ENCODE results near the gene LIMD2. TPM values are rescaled to one million over a fixed set of nuclear protein-coding genes. Genes with fewer than 3 reads are reported as not detected.

LIMD2 gene
- total RNA-seq, 1 experiment from 2014 or later = 93.5 TPM

- Histone ChIP-seq H3K27ac (ENCODE audit: insufficient read length, low read depth, low read length) (no peak overlapping the region), H2BK5ac (ENCODE audit: insufficient read length, low read length) (no peak overlapping the region), H4K20me1 (ENCODE audit: control insufficient read depth, insufficient read depth, insufficient read length) (no peaks in the 10 kb centered on the region), H3T11ph (ENCODE audit: low read length) (no peak overlapping the region), H2BK20ac (ENCODE audit: low read depth, low read length, poor library complexity, severe bottlenecking) (no peak overlapping the region), H4K5ac (ENCODE audit: insufficient read length, low read depth, low read length) (no peak overlapping the region), H3K56ac (ENCODE audit: insufficient read length, low read depth, low read length) (no peak overlapping the region), H4K8ac (replicated peaks; ENCODE audit: insufficient read length, low read depth, low read length) (no peak overlapping the region), H3K4me1 (ENCODE audit: insufficient read depth, low read length) (no peaks in the 10 kb centered on the region; the same call in 1 of the 2 replicates), H3K18ac (ENCODE audit: insufficient read length, low read depth, low read length) (no peak overlapping the region), H3K4ac (ENCODE audit: low read depth, low read length) (no peak overlapping the region), H2BK15ac (ENCODE audit: low read depth, low read length) (no peak overlapping the region), H2BK120ac (ENCODE audit: low read depth, low read length, poor library complexity, severe bottlenecking) (no peak overlapping the region), H4K91ac (ENCODE audit: insufficient read length, low read depth, low read length) (no peak overlapping the region), H3K23me2 (ENCODE audit: insufficient read length, low read depth, low read length, poor library complexity, severe bottlenecking) (peaks cover 15% of the 10 kb centered on the region), H2AFZ (ENCODE audit: low read length) (no peak overlapping the region), H3K9me3 (ENCODE audit: control insufficient read depth, low read depth, low read length) (no peaks in the 10 kb centered on the region), H3K23ac (ENCODE audit: insufficient read length, low read depth, low read length) (no peak overlapping the region), H3K9ac (ENCODE audit: extremely low read depth, insufficient read length, low read length) (no peak overlapping the region), H3K14ac (ENCODE audit: insufficient read depth, low read length) (no peak overlapping the region), H2BK12ac (ENCODE audit: insufficient read length, low read depth, low read length) (no peak overlapping the region), H3K79me1 (ENCODE audit: insufficient read depth, low read depth, low read length, poor library complexity, severe bottlenecking) (no peaks in the 10 kb centered on the region), H2AK5ac (ENCODE audit: insufficient read length, low read length) (no peak overlapping the region), H3K27me3 (ENCODE audit: insufficient read depth, low read length) (no peaks in the 10 kb centered on the region), H3K4me2 (ENCODE audit: insufficient read depth, insufficient read length, low read length) (no peak overlapping the region), H3K79me2 (ENCODE audit: insufficient read depth, low read length) (no peaks in the 10 kb centered on the region)
- Mint-ChIP-seq H3K27ac (peak overlapping the region in 2 of 3 experiments; percentile 44 to 69; a peak in 2 of 7 replicates), H3K4me1 (peaks cover 20 to 34% of the 10 kb centered on the region in 2 experiments), H3K36me3 (ENCODE audit: insufficient read depth in 1 of 3, low read depth in 3 of 3) (peaks cover 5 to 37% (median 18%) of the 10 kb centered on the region in 3 experiments), H3K4me3 (no peak overlapping the region; a peak in 1 of 5 replicates), H3K9me3 (no peaks in the 10 kb centered on the region), H3K27me3 (ENCODE audit: low read depth) (no peaks in the 10 kb centered on the region)
- TF ChIP-seq CTCF (conservative IDR thresholded peaks at IDR 0.05) = no peak
- no CpG with 5 or more reads among the region's 6 CpGs for WGBS (ENCODE audit: extremely low coverage, insufficient read length, low lambda C conversion rate)
- DNase-seq = no peak
Observed at GRCh38 chr17:63695889-63696288, 4.0 kb downstream of the LIMD2 start.
